ENCODE measurements around the gene IL1RAP. TPM values are rescaled to one million over a fixed set of nuclear protein-coding genes. Genes with fewer than 3 reads are reported as not detected.

IL1RAP gene
- total and polyA plus RNA-seq, 2 experiments from 2014 or later, result 17.5 to 32.3 TPM

DNA sequence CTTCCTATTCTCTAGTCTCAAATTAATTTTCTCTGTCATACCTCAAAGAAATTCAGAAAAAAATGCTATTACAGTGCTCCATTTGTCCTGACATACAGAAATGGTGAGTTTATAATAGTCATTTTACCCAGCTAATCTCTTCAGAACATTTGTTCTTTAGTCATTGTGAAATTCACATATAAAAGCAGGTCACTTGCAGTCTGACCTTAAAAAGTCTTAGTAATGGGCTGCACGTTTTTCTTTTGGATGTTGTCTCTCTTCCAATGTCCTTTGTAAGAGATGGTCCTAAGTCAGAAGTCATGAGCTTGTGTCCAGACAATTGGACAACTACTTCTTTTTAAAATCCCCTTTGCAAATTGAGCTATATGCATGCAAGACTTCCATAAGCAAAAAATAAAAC is 17.0 kb upstream of the IL1RAP start:
- no peaks in the 10 kb centered on the region for H3K27me3 ChIP-seq (replicated peaks; ENCODE audit: insufficient read depth)
- 5 to 9% methylated on average over 1 of the region's 1 CpG for WGBS, 2 experiments (ENCODE audit: low coverage in 1 of 2, low lambda C conversion rate in 2 of 2, missing lambda C conversion rate in 2 of 2)
- H3K36me3 ChIP-seq (ENCODE audit: low read depth), result no peaks in the 10 kb centered on the region
- TF ChIP-seq EZH2phosphoT487 (IDR thresholded peaks at IDR 0.05; ENCODE audit: insufficient read depth, low read depth) (no peak), EZH2 (IDR thresholded peaks at IDR 0.05; ENCODE audit: insufficient read depth, poor library complexity, severe bottlenecking) (no peak)
- peaks cover 24% of the 10 kb centered on the region for H3K4me1 ChIP-seq (ENCODE audit: insufficient read depth)
- H2AFZ ChIP-seq, result peak overlapping the region; percentile 31; the same call in 1 of the 2 replicates
- H4K20me1 ChIP-seq (ENCODE audit: insufficient read depth), result no peaks in the 10 kb centered on the region
- peak; percentile 25 for DNase-seq
- H3K9me3 ChIP-seq (ENCODE audit: low read depth), result no peaks in the 10 kb centered on the region
- H3K27ac ChIP-seq, result peak overlapping the region; percentile 60
- no peak overlapping the region for H3K4me3 ChIP-seq
- H3K4me2 ChIP-seq (ENCODE audit: unreplicated experiment), result no peak overlapping the region
- no peak overlapping the region for H3K9ac ChIP-seq
- H3K79me2 ChIP-seq (ENCODE audit: insufficient read depth), result no peaks in the 10 kb centered on the region
- in situ Hi-C loops (cut with MboI), result no loop called here
- H3F3A ChIP-seq (ENCODE audit: insufficient read depth), result peaks cover 20% of the 10 kb centered on the region
- H3K9me2 ChIP-seq (ENCODE audit: insufficient read depth), result no peaks in the 10 kb centered on the region; the same call in 1 of the 2 replicates

DNA sequence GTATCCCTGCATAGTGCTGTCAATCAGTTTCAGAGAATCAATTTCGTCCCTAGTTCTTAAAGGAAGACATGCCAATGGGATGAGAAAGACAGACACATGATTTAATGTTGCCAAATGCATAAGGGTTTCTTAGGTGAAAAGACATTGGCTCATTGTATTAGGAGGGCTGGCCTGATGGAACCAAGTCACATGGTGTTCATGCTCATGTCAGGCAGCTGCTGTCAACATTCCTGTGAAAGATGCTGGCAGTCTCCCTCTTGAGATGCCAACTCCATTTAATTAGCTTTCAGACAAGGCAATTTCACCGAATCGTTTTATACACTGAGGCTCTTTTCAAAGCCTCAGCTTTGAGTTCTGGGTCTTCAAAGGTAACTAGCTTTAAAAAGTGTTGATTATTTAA is 16.1 kb upstream of the IL1RAP start:
- in situ Hi-C loops (cut with MboI), result no loop called here
- 82 to 86% methylated on average over 3 of the region's 3 CpGs for WGBS, 2 experiments (ENCODE audit: low coverage in 1 of 2, low lambda C conversion rate in 2 of 2, missing lambda C conversion rate in 2 of 2)
- H3K27ac ChIP-seq, result no peak overlapping the region

GRCh38 chr3:190498293-190498692 is 15.6 kb upstream of the IL1RAP start:
- Histone ChIP-seq H3K4me3 (no peak overlapping the region), H4K20me1 (ENCODE audit: insufficient read depth) (no peaks in the 10 kb centered on the region), H3K79me2 (ENCODE audit: insufficient read depth) (no peaks in the 10 kb centered on the region), H3K9ac (no peak overlapping the region), H3K36me3 (ENCODE audit: low read depth) (no peaks in the 10 kb centered on the region), H2AFZ (no peak overlapping the region), H3F3A (ENCODE audit: insufficient read depth) (peaks cover 20% of the 10 kb centered on the region), H3K9me2 (ENCODE audit: insufficient read depth) (no peaks in the 10 kb centered on the region; the same call in 1 of the 2 replicates), H3K27me3 (replicated peaks; ENCODE audit: insufficient read depth) (no peaks in the 10 kb centered on the region), H3K27ac (no peak overlapping the region), H3K4me1 (ENCODE audit: insufficient read depth) (peaks cover 24% of the 10 kb centered on the region), H3K9me3 (ENCODE audit: low read depth) (no peaks in the 10 kb centered on the region), H3K4me2 (ENCODE audit: unreplicated experiment) (no peak overlapping the region)
- TF ChIP-seq EZH2 (IDR thresholded peaks at IDR 0.05; ENCODE audit: insufficient read depth, poor library complexity, severe bottlenecking) (no peak), EZH2phosphoT487 (IDR thresholded peaks at IDR 0.05; ENCODE audit: insufficient read depth, low read depth) (no peak)
- WGBS, 2 experiments (ENCODE audit: low coverage in 1 of 2, low lambda C conversion rate in 2 of 2, missing lambda C conversion rate in 2 of 2), result 47 to 49% methylated on average over 2 of the region's 2 CpGs
- in situ Hi-C loops (cut with MboI), result no loop called here
- DNase-seq, result no peak

More for the DNA sequence above, 16.1 kb upstream of the IL1RAP start:
- no peak overlapping the region for H3K4me3 ChIP-seq
- no peak overlapping the region for H3K4me2 ChIP-seq (ENCODE audit: unreplicated experiment)
- H4K20me1 ChIP-seq (ENCODE audit: insufficient read depth), result no peaks in the 10 kb centered on the region
- no peaks in the 10 kb centered on the region for H3K79me2 ChIP-seq (ENCODE audit: insufficient read depth)
- no peaks in the 10 kb centered on the region for H3K36me3 ChIP-seq (ENCODE audit: low read depth)
- H3K9me3 ChIP-seq (ENCODE audit: low read depth), result no peaks in the 10 kb centered on the region
- no peak overlapping the region for H3K9ac ChIP-seq
- no peak for TF ChIP-seq EZH2phosphoT487 (IDR thresholded peaks at IDR 0.05; ENCODE audit: insufficient read depth, low read depth)
- TF ChIP-seq EZH2 (IDR thresholded peaks at IDR 0.05; ENCODE audit: insufficient read depth, poor library complexity, severe bottlenecking), result no peak
- H3K4me1 ChIP-seq (ENCODE audit: insufficient read depth), result peaks cover 24% of the 10 kb centered on the region
- H3F3A ChIP-seq (ENCODE audit: insufficient read depth), result peaks cover 20% of the 10 kb centered on the region
- no peak overlapping the region for H2AFZ ChIP-seq
- H3K9me2 ChIP-seq (ENCODE audit: insufficient read depth), result no peaks in the 10 kb centered on the region; the same call in 1 of the 2 replicates
- no peak for DNase-seq
- no peaks in the 10 kb centered on the region for H3K27me3 ChIP-seq (replicated peaks; ENCODE audit: insufficient read depth)

- in situ Hi-C loops (cut with MboI), result no loop called here
- no peak overlapping the region for H3K4me3 ChIP-seq
- TF ChIP-seq EZH2phosphoT487 (IDR thresholded peaks at IDR 0.05; ENCODE audit: insufficient read depth, low read depth) (no peak), EZH2 (IDR thresholded peaks at IDR 0.05; ENCODE audit: insufficient read depth, poor library complexity, severe bottlenecking) (no peak)
- H3K27me3 ChIP-seq (replicated peaks; ENCODE audit: insufficient read depth), result no peaks in the 10 kb centered on the region
- DNase-seq, result no peak
- H3K9me2 ChIP-seq (ENCODE audit: insufficient read depth), result no peaks in the 10 kb centered on the region; the same call in 1 of the 2 replicates
- H4K20me1 ChIP-seq (ENCODE audit: insufficient read depth), result no peaks in the 10 kb centered on the region
- H3K9me3 ChIP-seq (ENCODE audit: low read depth), result no peaks in the 10 kb centered on the region
- no peaks in the 10 kb centered on the region for H3K36me3 ChIP-seq (ENCODE audit: low read depth)
- H3K79me2 ChIP-seq (ENCODE audit: insufficient read depth), result no peaks in the 10 kb centered on the region
- H2AFZ ChIP-seq, result no peak overlapping the region
- peaks cover 20% of the 10 kb centered on the region for H3F3A ChIP-seq (ENCODE audit: insufficient read depth)
- H3K9ac ChIP-seq, result no peak overlapping the region
- H3K4me1 ChIP-seq (ENCODE audit: insufficient read depth), result peaks cover 24% of the 10 kb centered on the region
- WGBS, 2 experiments (ENCODE audit: low coverage in 1 of 2, low lambda C conversion rate in 2 of 2, missing lambda C conversion rate in 2 of 2), result 48 to 50% methylated on average over 1 to 2 of the region's 2 CpGs
- no peak overlapping the region for H3K27ac ChIP-seq
- no peak overlapping the region for H3K4me2 ChIP-seq (ENCODE audit: unreplicated experiment)
Observed at GRCh38 chr3:190499122-190499521, 14.8 kb upstream of the IL1RAP start.

DNA sequence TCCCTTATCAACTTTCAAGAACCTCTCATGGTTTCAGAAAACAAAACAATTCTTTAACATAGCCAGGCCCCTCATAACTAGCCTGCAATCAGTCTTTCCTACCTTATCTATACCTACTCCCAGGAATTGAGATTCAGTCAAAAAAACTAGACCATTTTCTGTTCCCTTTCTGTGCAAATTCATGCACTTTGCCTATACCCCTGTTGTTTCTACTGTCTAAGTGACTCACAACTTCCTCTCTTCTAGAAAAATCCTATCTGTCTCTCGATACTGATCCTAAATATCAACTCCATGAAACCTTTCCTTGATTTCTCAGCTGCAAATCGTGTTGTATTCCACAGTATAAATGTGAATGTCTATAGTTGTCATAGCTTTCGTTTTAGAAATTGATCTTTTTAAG is 10.9 kb upstream of the IL1RAP start:
- no peaks in the 10 kb centered on the region for H3K4me1 ChIP-seq (ENCODE audit: insufficient read depth)
- no peaks in the 10 kb centered on the region for H3K27me3 ChIP-seq (replicated peaks; ENCODE audit: insufficient read depth)
- H4K20me1 ChIP-seq (ENCODE audit: insufficient read depth), result no peaks in the 10 kb centered on the region
- H3K4me3 ChIP-seq, result no peak overlapping the region
- in situ Hi-C loops (cut with MboI), result no loop called here
- TF ChIP-seq EZH2 (IDR thresholded peaks at IDR 0.05; ENCODE audit: insufficient read depth, poor library complexity, severe bottlenecking) (no peak), EZH2phosphoT487 (IDR thresholded peaks at IDR 0.05; ENCODE audit: insufficient read depth, low read depth) (no peak)
- no peak overlapping the region for H3K27ac ChIP-seq
- WGBS, 2 experiments (ENCODE audit: low coverage in 1 of 2, low lambda C conversion rate in 2 of 2, missing lambda C conversion rate in 2 of 2), result 71 to 73% methylated on average over 3 of the region's 3 CpGs
- DNase-seq, result no peak
- no peak overlapping the region for H2AFZ ChIP-seq
- no peaks in the 10 kb centered on the region for H3F3A ChIP-seq (ENCODE audit: insufficient read depth)
- H3K9ac ChIP-seq, result no peak overlapping the region
- H3K9me3 ChIP-seq (ENCODE audit: low read depth), result no peaks in the 10 kb centered on the region
- H3K79me2 ChIP-seq (ENCODE audit: insufficient read depth), result no peaks in the 10 kb centered on the region
- no peak overlapping the region for H3K4me2 ChIP-seq (ENCODE audit: unreplicated experiment)
- H3K9me2 ChIP-seq (ENCODE audit: insufficient read depth), result no peaks in the 10 kb centered on the region
- no peaks in the 10 kb centered on the region for H3K36me3 ChIP-seq (ENCODE audit: low read depth)

Measured in GM23248 (cell line).